Measurements from ENCODE around the gene ZNRF2. TPM values are rescaled to one million over a fixed set of nuclear protein-coding genes. Genes with fewer than 3 reads are reported as not detected.
A peak's percentile ranks its signal among the peaks of the same experiment; 100 is the strongest.

The ZNRF2 gene
- total and polyA plus RNA-seq, 2 of the 13 experiments (the other 11 are each of a cell fraction or from before 2014, with no cell fraction given): 3.5 to 7.7 TPM

- TF ChIP-seq AFF4 (CRISPR knock-in tag; IDR thresholded peaks at IDR 0.05) (no peak), ZNF331 (CRISPR knock-in tag; IDR thresholded peaks at IDR 0.05) (peak; percentile 34; the same call in 1 of the 2 replicates), SALL1 (CRISPR knock-in tag; IDR thresholded peaks at IDR 0.05) (peak; percentile 78), ARID3A (IDR thresholded peaks at IDR 0.05; ENCODE audit: low read depth, low read length) (peak; percentile 87), ZC3H4 (CRISPR knock-in tag; IDR thresholded peaks at IDR 0.05; ENCODE audit: borderline replicate concordance) (no peak), MXI1 (IDR thresholded peaks at IDR 0.05; ENCODE audit: borderline replicate concordance, low read depth, low read length) (no peak), ZGPAT (CRISPR knock-in tag; IDR thresholded peaks at IDR 0.05) (peak; percentile 87), IRF1 (CRISPR knock-in tag; IDR thresholded peaks at IDR 0.05; ENCODE audit: low read depth) (no peak), ZFAT (CRISPR knock-in tag; conservative IDR thresholded peaks at IDR 0.05) (no peak), MLX (CRISPR knock-in tag; IDR thresholded peaks at IDR 0.05) (0 out of 2 replicates have a peak, but pooled peaks have one; percentile 12), NFAT5 (CRISPR knock-in tag; IDR thresholded peaks at IDR 0.05) (no peak), DNMT1 (CRISPR knock-in tag; IDR thresholded peaks at IDR 0.05) (no peak), ELF3 (CRISPR knock-in tag; IDR thresholded peaks at IDR 0.05) (peak; percentile 41; the same call in 1 of the 2 replicates), KDM1A (CRISPR knock-in tag; IDR thresholded peaks at IDR 0.05) (peak; percentile 96), RXRB (CRISPR knock-in tag; IDR thresholded peaks at IDR 0.05; ENCODE audit: borderline replicate concordance) (peak; percentile 87), ATAD3A (CRISPR knock-in tag; IDR thresholded peaks at IDR 0.05) (no peak)
These were observed 29.2 kb upstream of the ZNRF2 start (continued) for GRCh38 chr7:30255064-30255769.

Measured in HepG2 (cell line).